GM23338 (cell line): ENCODE results near the gene ABCF2. TPM values are rescaled to one million over a fixed set of nuclear protein-coding genes. Genes with fewer than 3 reads are reported as not detected.

ENCODE experiments used
- ATAC-seq: fragments of 200-7000 bp; cut with Tn5 transposase; 3 replicates; pipeline ENCODE4 v1.9.1; 2020
- DNase-seq: peaks from one replicate; pipeline ENCODE4 v3.0.0-alpha.2; 2015; ENCODE audit warnings: low spot score
- H2AFZ ChIP-seq: fragments of 200-600 bp; sonication (generic); 2 replicates; pipeline ENCODE4 v1.8.0; 2016; ENCODE audit warnings: antibody characterized with exemption, mild to moderate bottlenecking, moderate library complexity
- H3F3A ChIP-seq: fragments of 200-600 bp; sonication (generic); replicated peaks from 2 replicates; pipeline ENCODE4 v1.8.0; 2017; ENCODE audit warnings: antibody characterized with exemption, mixed run types, low read depth
- H3K27ac ChIP-seq: fragments of 200-600 bp; sonication (generic); 2 replicates; pipeline ENCODE4 v1.6.1; 2016; ENCODE audit warnings: low read depth
- H3K27me3 ChIP-seq: fragments of 200-600 bp; sonication (generic); 2 replicates; pipeline ENCODE4 v1.8.0; 2016; ENCODE audit warnings: mild to moderate bottlenecking, mixed run types, moderate library complexity; ENCODE audit not compliant: insufficient read depth
- H3K36me3 ChIP-seq: fragments of 200-600 bp; sonication (generic); 2 replicates; pipeline ENCODE4 v1.8.0; 2016; ENCODE audit warnings: mild to moderate bottlenecking; ENCODE audit not compliant: insufficient read depth
- H3K4me1 ChIP-seq: fragments of 200-600 bp; sonication (generic); 2 replicates; pipeline ENCODE4 v1.8.0; 2016; ENCODE audit warnings: mild to moderate bottlenecking, moderate library complexity; ENCODE audit not compliant: insufficient read depth
- H3K4me2 ChIP-seq: fragments of 200-600 bp; sonication (generic); 2 replicates; pipeline ENCODE4 v1.7.1; 2017; ENCODE audit warnings: mixed run types
- H3K4me3 ChIP-seq: fragments of 200-600 bp; sonication (generic); 2 replicates; pipeline ENCODE4 v1.6.1; 2016; ENCODE audit warnings: mixed run types
- H3K79me2 ChIP-seq: fragments of 200-600 bp; sonication (generic); replicated peaks from 2 replicates; pipeline ENCODE4 v1.8.0; 2017; ENCODE audit warnings: mild to moderate bottlenecking; ENCODE audit not compliant: insufficient read depth
- H3K9me2 ChIP-seq: fragments of 200-600 bp; sonication (generic); 2 replicates; pipeline ENCODE4 v1.8.0; 2017; ENCODE audit not compliant: insufficient read depth
- H4K20me1 ChIP-seq: fragments of 200-600 bp; sonication (generic); replicated peaks from 2 replicates; pipeline ENCODE4 v1.8.0; 2017; ENCODE audit warnings: mild to moderate bottlenecking; ENCODE audit not compliant: insufficient read depth
- H3K27ac Mint-ChIP-seq: 2 replicates; pipeline ENCODE4 v1.8.0; 2020; ENCODE audit warnings: inconsistent platforms, mild to moderate bottlenecking, moderate library complexity, mixed read lengths
- H3K27me3 Mint-ChIP-seq: 3 replicates; pipeline ENCODE4 v1.8.0; 2022; ENCODE audit warnings: low read depth, mild to moderate bottlenecking, moderate library complexity, mixed read lengths, inconsistent platforms; ENCODE audit not compliant: insufficient read depth, poor library complexity
- H3K36me3 Mint-ChIP-seq: 3 replicates; pipeline ENCODE4 v1.8.0; 2021; ENCODE audit warnings: low read depth, mild to moderate bottlenecking, inconsistent platforms, moderate library complexity, mixed read lengths
- H3K4me1 Mint-ChIP-seq: 3 replicates; pipeline ENCODE4 v1.8.0; 2020; ENCODE audit warnings: mild to moderate bottlenecking, inconsistent platforms, mixed read lengths
- H3K4me3 Mint-ChIP-seq: 3 replicates; pipeline ENCODE4 v1.8.0; 2021; ENCODE audit warnings: moderate library complexity, mild to moderate bottlenecking, inconsistent platforms, mixed read lengths
- H3K9me3 Mint-ChIP-seq: 3 replicates; pipeline ENCODE4 v1.8.0; 2020; ENCODE audit warnings: moderate library complexity, mild to moderate bottlenecking, inconsistent platforms, mixed read lengths
- CREB1 ChIP-seq: fragments of 250-450 bp; sonication (Bioruptor Pico); IDR thresholded peaks from 2 replicates; pipeline ENCODE4 v1.5.0; 2020; ENCODE audit warnings: low read depth, mild to moderate bottlenecking, moderate library complexity
- CTCF ChIP-seq, 2 experiments: fragments of 200-600 bp in 1 of 2; sonication (generic) in 1 of 2; conservative IDR thresholded peaks; 2 replicates each; pipeline versions ENCODE4 v1.5.1 to v1.6.1; 2016 to 2017; ENCODE audit warnings: antibody characterized with exemption in 2 of 2, low read depth in 2 of 2, mild to moderate bottlenecking in 2 of 2, moderate library complexity in 1 of 2
- ETS1 ChIP-seq: IDR thresholded peaks from 2 replicates; pipeline ENCODE4 v1.6.1; 2016; ENCODE audit warnings: antibody characterized with exemption
- EZH2 ChIP-seq: fragments of 200-600 bp; sonication (generic); IDR thresholded peaks from one replicate; pipeline ENCODE4 v1.8.0; 2017; ENCODE audit warnings: antibody characterized with exemption, mild to moderate bottlenecking, low read depth; ENCODE audit not compliant: unreplicated experiment
- EZH2phosphoT487 ChIP-seq: fragments of 200-600 bp; sonication (generic); IDR thresholded peaks from one replicate; pipeline ENCODE4 v1.8.1; 2018; ENCODE audit warnings: antibody characterized with exemption; ENCODE audit not compliant: unreplicated experiment
- JUNB ChIP-seq: IDR thresholded peaks from one replicate; pipeline ENCODE4 v1.6.1; 2016; ENCODE audit warnings: antibody characterized with exemption; ENCODE audit not compliant: unreplicated experiment
- NANOG ChIP-seq: IDR thresholded peaks from 2 replicates; pipeline ENCODE4 v1.6.1; 2016; ENCODE audit warnings: antibody characterized with exemption, borderline replicate concordance
- POLR2AphosphoS5 ChIP-seq: IDR thresholded peaks from 2 replicates; pipeline ENCODE4 v1.6.1; 2016; ENCODE audit warnings: antibody characterized with exemption, low read depth
- REST ChIP-seq: IDR thresholded peaks from one replicate; pipeline ENCODE4 v1.6.1; 2018; ENCODE audit warnings: antibody characterized with exemption; ENCODE audit not compliant: unreplicated experiment
- STAT1 ChIP-seq: IDR thresholded peaks from one replicate; pipeline ENCODE4 v1.6.1; 2016; ENCODE audit warnings: antibody characterized with exemption; ENCODE audit not compliant: unreplicated experiment
- ZNF114 ChIP-seq: fragments of 250-450 bp; sonication (Bioruptor Pico); IDR thresholded peaks from 2 replicates; pipeline ENCODE4 v1.5.0; 2020; ENCODE audit warnings: mild to moderate bottlenecking, moderate library complexity
- ZNF331 ChIP-seq: fragments of 250-450 bp; sonication (Bioruptor Pico); IDR thresholded peaks from 2 replicates; pipeline ENCODE4 v1.5.0; 2020; ENCODE audit warnings: low read depth, mild to moderate bottlenecking, moderate library complexity
- ZNF462 ChIP-seq: fragments of 250-450 bp; sonication (Bioruptor Pico); IDR thresholded peaks from 2 replicates; pipeline ENCODE4 v1.5.0; 2020; ENCODE audit warnings: mild to moderate bottlenecking, moderate library complexity
- polyA plus RNA-seq: library from polyadenylated mRNA; unstranded; fragments of >200 nt; fragmentation: Nextera tagmentation; extraction: Ambion mirVana; gene quantifications from 2 replicates; pipeline ENCODE4 v1.2.1, GENCODE V29; 2016
- total RNA-seq: library from RNA; depleted of rRNA; stranded (reverse); fragments of >200 nt; shearing (Covaris generic); gene quantifications from 2 replicates; pipeline ENCODE4 v1.2.3, GENCODE V29; 2014

ABCF2 gene
- total and polyA plus RNA-seq, 2 experiments from 2014 or later, result 18.7 to 58.7 TPM

- ATAC-seq (no peak), DNase-seq (no peak)
- Mint-ChIP-seq H3K9me3 (no peaks in the 10 kb centered on the region), H3K27me3 (peaks cover 12% of the 10 kb centered on the region), H3K36me3 (no peaks in the 10 kb centered on the region; the same call in 2 of the 3 replicates), H3K27ac (no peak overlapping the region), H3K4me1 (peaks cover 5% of the 10 kb centered on the region; the same call in 1 of the 3 replicates), H3K4me3 (no peak overlapping the region; the same call in 2 of the 3 replicates)
- Histone ChIP-seq H3K9me2 (no peaks in the 10 kb centered on the region), H3F3A (no peaks in the 10 kb centered on the region), H3K4me2 (no peak overlapping the region), H3K4me1 (no peaks in the 10 kb centered on the region), H3K79me2 (no peaks in the 10 kb centered on the region), H2AFZ (no peak overlapping the region), H3K27ac (no peak overlapping the region), H4K20me1 (no peaks in the 10 kb centered on the region), H3K4me3 (no peak overlapping the region), H3K36me3 (no peaks in the 10 kb centered on the region), H3K27me3 (no peaks in the 10 kb centered on the region)
- no peak for TF ChIP-seq JUNB
- TF ChIP-seq CREB1 (CRISPR knock-in tag), result no peak
- TF ChIP-seq STAT1, result no peak
- no peak for TF ChIP-seq REST
- no peak for TF ChIP-seq ZNF462 (CRISPR knock-in tag)
- no peak for TF ChIP-seq ZNF114 (CRISPR knock-in tag)
- TF ChIP-seq EZH2phosphoT487, result no peak
- no peak for TF ChIP-seq NANOG
- no peak for TF ChIP-seq ETS1
- TF ChIP-seq POLR2AphosphoS5, result no peak
- no peak for TF ChIP-seq EZH2
- no peak for TF ChIP-seq CTCF (conservative IDR thresholded peaks at IDR 0.05; ENCODE audit: low read depth in 2 of 2)
- TF ChIP-seq ZNF331 (CRISPR knock-in tag), result no peak
Observed at GRCh38 chr7:151201344-151201743, 25.7 kb downstream of the ABCF2 start.
